Measurements from ENCODE around the gene KAZN.
"Not testable (repeated sequence)": the region's sequence is repeated elsewhere in the genome, so short reads cannot be mapped to it uniquely, and the experiment has no call there.

KAZN gene

GRCh38 chr1:14577261-14577660, 21.2 kb upstream of the KAZN start:
- Histone ChIP-seq H3F3A (ENCODE audit: control insufficient read depth, insufficient read depth) (no peaks in the 10 kb centered on the region), H3K4me3 (ENCODE audit: low read length) (no peak overlapping the region), H4K20me1 (ENCODE audit: control insufficient read depth, insufficient read depth, low read depth, low read length) (no peaks in the 10 kb centered on the region), H3K9me3 (ENCODE audit: control insufficient read depth, insufficient read depth, low read length) (peaks cover 3% of the 10 kb centered on the region; the same call in 1 of the 2 replicates), H3K4me1 (ENCODE audit: control insufficient read depth, low read length) (no peaks in the 10 kb centered on the region), H3K27ac (ENCODE audit: low read depth, low read length) (no peak overlapping the region), H3K79me2 (ENCODE audit: control insufficient read depth, low read length) (no peaks in the 10 kb centered on the region), H3K36me3 (ENCODE audit: control insufficient read depth, low read length) (no peaks in the 10 kb centered on the region), H3K4me2 (ENCODE audit: low read length) (no peak overlapping the region), H3K27me3 (ENCODE audit: control insufficient read depth, low read length) (peaks cover 10% of the 10 kb centered on the region; the same call in 1 of the 2 replicates), H3K9me2 (replicated peaks; ENCODE audit: control insufficient read depth, low read length) (no peaks in the 10 kb centered on the region)
- no peak for TF ChIP-seq EZH2phosphoT487 (IDR thresholded peaks at IDR 0.05; ENCODE audit: borderline replicate concordance, low read length)
- TF ChIP-seq CTCF (IDR thresholded peaks at IDR 0.05; ENCODE audit: low read depth, low read length, poor library complexity, severe bottlenecking): no peak

- no peaks in the 10 kb centered on the region for H4K20me1 ChIP-seq (ENCODE audit: control insufficient read depth, insufficient read depth, low read depth, low read length)
- H3K36me3 ChIP-seq (ENCODE audit: control insufficient read depth, low read length): no peaks in the 10 kb centered on the region
- no peaks in the 10 kb centered on the region for H3K9me2 ChIP-seq (replicated peaks; ENCODE audit: control insufficient read depth, low read length)
- H3K4me1 ChIP-seq (ENCODE audit: control insufficient read depth, low read length): no peaks in the 10 kb centered on the region
- no peaks in the 10 kb centered on the region for H3F3A ChIP-seq (ENCODE audit: control insufficient read depth, insufficient read depth)
- H3K27ac ChIP-seq (ENCODE audit: low read depth, low read length): no peak overlapping the region
- peaks cover 3% of the 10 kb centered on the region; the same call in 1 of the 2 replicates for H3K9me3 ChIP-seq (ENCODE audit: control insufficient read depth, insufficient read depth, low read length)
- peaks cover 10% of the 10 kb centered on the region; the same call in 1 of the 2 replicates for H3K27me3 ChIP-seq (ENCODE audit: control insufficient read depth, low read length)
- H3K79me2 ChIP-seq (ENCODE audit: control insufficient read depth, low read length): no peaks in the 10 kb centered on the region
- no peak for TF ChIP-seq EZH2phosphoT487 (IDR thresholded peaks at IDR 0.05; ENCODE audit: borderline replicate concordance, low read length)
- no peak for TF ChIP-seq CTCF (IDR thresholded peaks at IDR 0.05; ENCODE audit: low read depth, low read length, poor library complexity, severe bottlenecking)
- H3K4me2 ChIP-seq (ENCODE audit: low read length): no peak overlapping the region
- no peak overlapping the region for H3K4me3 ChIP-seq (ENCODE audit: low read length)
Measured at GRCh38 chr1:14578156-14578555, 20.3 kb upstream of the KAZN start.

DNA sequence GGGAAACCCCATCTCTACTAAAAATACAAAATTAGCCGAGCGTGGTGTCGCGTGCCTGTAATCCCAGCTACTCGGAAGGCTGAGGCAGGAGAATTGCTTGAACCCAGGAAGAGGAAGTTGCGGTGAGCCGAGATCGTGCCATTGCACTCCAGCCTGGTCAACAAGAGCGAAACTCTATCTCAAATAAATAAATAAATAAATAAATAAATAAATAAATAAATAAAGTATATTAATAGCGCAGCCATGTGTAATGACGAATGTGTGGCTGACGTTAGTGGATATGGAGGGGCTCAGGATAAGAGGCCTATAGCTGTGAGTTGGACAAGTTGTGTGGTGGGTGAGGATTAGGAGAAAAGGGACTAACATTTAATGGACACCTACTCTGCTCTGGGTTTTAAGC, 18.2 kb upstream of the KAZN start:
- H3K4me1 ChIP-seq (ENCODE audit: control insufficient read depth, low read length); H3F3A ChIP-seq (ENCODE audit: control insufficient read depth, insufficient read depth); H3K36me3 ChIP-seq (ENCODE audit: control insufficient read depth, low read length); H4K20me1 ChIP-seq (ENCODE audit: control insufficient read depth, insufficient read depth, low read depth, low read length); H3K9me3 ChIP-seq (ENCODE audit: control insufficient read depth, insufficient read depth, low read length); H3K79me2 ChIP-seq (ENCODE audit: control insufficient read depth, low read length); H3K4me2 ChIP-seq (ENCODE audit: low read length); H3K4me3 ChIP-seq (ENCODE audit: low read length); H3K9me2 ChIP-seq (replicated peaks; ENCODE audit: control insufficient read depth, low read length); H3K27ac ChIP-seq (ENCODE audit: low read depth, low read length): not testable (repeated sequence)
- H3K27me3 ChIP-seq (ENCODE audit: control insufficient read depth, low read length): peaks cover 11% of the 10 kb centered on the region; the same call in 1 of the 2 replicates

GRCh38 chr1:14580986-14581385, 17.5 kb upstream of the KAZN start:
- no peak overlapping the region for H3K27ac ChIP-seq (ENCODE audit: low read depth, low read length)

More at GRCh38 chr1:14580986-14581385, 17.5 kb upstream of the KAZN start:
- Histone ChIP-seq H3K9me2 (replicated peaks; ENCODE audit: control insufficient read depth, low read length) (no peaks in the 10 kb centered on the region), H3K27me3 (ENCODE audit: control insufficient read depth, low read length) (peaks cover 12% of the 10 kb centered on the region; the same call in 1 of the 2 replicates), H3K4me2 (ENCODE audit: low read length) (no peak overlapping the region), H3K36me3 (ENCODE audit: control insufficient read depth, low read length) (no peaks in the 10 kb centered on the region), H3K4me3 (ENCODE audit: low read length) (no peak overlapping the region), H3K79me2 (ENCODE audit: control insufficient read depth, low read length) (no peaks in the 10 kb centered on the region), H4K20me1 (ENCODE audit: control insufficient read depth, insufficient read depth, low read depth, low read length) (no peaks in the 10 kb centered on the region), H3K4me1 (ENCODE audit: control insufficient read depth, low read length) (no peaks in the 10 kb centered on the region), H3F3A (ENCODE audit: control insufficient read depth, insufficient read depth) (no peaks in the 10 kb centered on the region), H3K9me3 (ENCODE audit: control insufficient read depth, insufficient read depth, low read length) (no peaks in the 10 kb centered on the region)
- no peak for TF ChIP-seq EZH2phosphoT487 (IDR thresholded peaks at IDR 0.05; ENCODE audit: borderline replicate concordance, low read length)
- TF ChIP-seq CTCF (IDR thresholded peaks at IDR 0.05; ENCODE audit: low read depth, low read length, poor library complexity, severe bottlenecking): no peak
